ENCODE measurements around the gene FKRP. TPM values are rescaled to one million over a fixed set of nuclear protein-coding genes. Genes with fewer than 3 reads are reported as not detected.

The FKRP gene
- total RNA-seq, 1 donor from 2014 or later = 20.6 TPM

Other genes starting within 250 kb of the FKRP start
- gene CALM3, start 144.7 kb upstream of the FKRP start, total RNA-seq = 523 and 533 TPM in 2 replicates
- 26.9 and 29.1 TPM in 2 replicates for gene PTGIR, start 121.0 kb upstream of the FKRP start, total RNA-seq
- 2.9 and 4.6 TPM in 2 replicates for gene GNG8, start 109.9 kb upstream of the FKRP start, total RNA-seq
- gene DACT3, start 84.9 kb upstream of the FKRP start, total RNA-seq = 0.34 and 0.55 TPM in 2 replicates
- gene PRKD2, start 28.9 kb upstream of the FKRP start, total RNA-seq = 158 TPM in 2 replicates
- gene STRN4, start 393 bp downstream of the FKRP start, total RNA-seq = 87.1 and 88.5 TPM in 2 replicates
- gene SLC1A5, start 42.5 kb downstream of the FKRP start, total RNA-seq = 128 and 131 TPM in 2 replicates
- 114 and 120 TPM in 2 replicates for gene AP2S1, start 104.8 kb downstream of the FKRP start, total RNA-seq
- 28.2 and 29.9 TPM in 2 replicates for gene ARHGAP35, start 114.9 kb downstream of the FKRP start, total RNA-seq

Measured in T-helper 2 cell treated with Interferon-gamma antibody and Interleukin-4, amounts not matched to agents 100 ng/mL and 5 ng/mL, for 36 hours (primary cell).